IMR-90 (cell line): ENCODE measurements around the gene CEMIP2. TPM values are rescaled to one million over a fixed set of nuclear protein-coding genes. Genes with fewer than 3 reads are reported as not detected.

Source experiments
- ATAC-seq: fragments of 200-7000 bp; cut with Tn5 transposase; 2 replicates; pipeline ENCODE4 v1.9.1; 2020; ENCODE audit warnings: low read depth, mild to moderate bottlenecking, moderate library complexity
- BruUV-seq: library from RNA; stranded (reverse); fragments of 400-500 nt; replicated peaks from 2 replicates; lab custom pipeline; 2021; lab: Mats Ljungman, UMichigan
- CTCF ChIA-PET: fragments of 300-600 bp; formaldehyde crosslinking; extraction: SDS; loops from one replicate; lab custom pipeline; 2021; ENCODE audit warnings: antibody characterized with exemption; lab: Yijun Ruan, JAX
- POLR2A ChIA-PET: fragments of 300-600 bp; sonication (Branson Sonifier 250); formaldehyde crosslinking; loops from one replicate; lab custom pipeline; 2022; ENCODE audit warnings: antibody characterized with exemption; ENCODE audit not compliant: unreplicated experiment; lab: Charles Lee
- DNase-seq: peaks from one replicate; pipeline ENCODE4 v3.0.0; 2013
- H2AFZ ChIP-seq: replicated peaks from 2 replicates; pipeline ENCODE3; 2013; ENCODE audit warnings: low read length, mild to moderate bottlenecking; ENCODE audit not compliant: poor library complexity
- H2AK5ac ChIP-seq: 2 replicates; pipeline ENCODE4 v1.6.1; 2013; ENCODE audit warnings: low read depth, low read length, inconsistent platforms
- H2AK9ac ChIP-seq: replicated peaks from 2 replicates; pipeline ENCODE3; 2013; ENCODE audit warnings: mild to moderate bottlenecking, low read depth, low read length, moderate library complexity; ENCODE audit not compliant: poor library complexity
- H2BK120ac ChIP-seq: 2 replicates; pipeline ENCODE4 v1.6.1; 2013; ENCODE audit warnings: low read depth, low read length, inconsistent platforms
- H2BK15ac ChIP-seq: 3 replicates; pipeline ENCODE4 v1.6.1; 2013; ENCODE audit warnings: low read depth, low read length, inconsistent platforms
- H2BK20ac ChIP-seq: 2 replicates; pipeline ENCODE4 v1.6.1; 2013; ENCODE audit warnings: low read depth, mild to moderate bottlenecking, inconsistent platforms, low read length, moderate library complexity
- H2BK5ac ChIP-seq: 2 replicates; pipeline ENCODE4 v1.6.1; 2013; ENCODE audit warnings: mild to moderate bottlenecking, low read depth, low read length, inconsistent platforms; ENCODE audit not compliant: poor library complexity, severe bottlenecking
- H3K14ac ChIP-seq: replicated peaks from 2 replicates; pipeline ENCODE4 v1.6.1; 2013; ENCODE audit warnings: low read depth, low read length, inconsistent platforms
- H3K18ac ChIP-seq: 2 replicates; pipeline ENCODE4 v1.6.1; 2013; ENCODE audit warnings: low read depth, low read length, control low read depth
- H3K23ac ChIP-seq: 2 replicates; pipeline ENCODE4 v1.6.1; 2013; ENCODE audit warnings: low read depth, low read length, inconsistent platforms
- H3K27ac ChIP-seq: 2 replicates; pipeline ENCODE4 v1.5.1; 2013; ENCODE audit warnings: mild to moderate bottlenecking, control low read depth, low read length; ENCODE audit not compliant: insufficient read depth
- H3K27me3 ChIP-seq: 2 replicates; pipeline ENCODE4 v1.6.1; 2013; ENCODE audit warnings: low read length; ENCODE audit not compliant: control insufficient read depth, insufficient read depth
- H3K36me3 ChIP-seq: 2 replicates; pipeline ENCODE4 v1.6.1; 2013; ENCODE audit warnings: low read length, mixed read lengths; ENCODE audit not compliant: control insufficient read depth, insufficient read depth
- H3K4ac ChIP-seq: 2 replicates; pipeline ENCODE4 v1.6.1; 2013; ENCODE audit warnings: low read depth, low read length, inconsistent platforms
- H3K4me1 ChIP-seq: 2 replicates; pipeline ENCODE4 v1.6.1; 2013; ENCODE audit warnings: low read length, mixed read lengths; ENCODE audit not compliant: control insufficient read depth, insufficient read depth
- H3K4me2 ChIP-seq: 2 replicates; pipeline ENCODE4 v1.6.1; 2013; ENCODE audit warnings: low read depth, mild to moderate bottlenecking, control low read depth, low read length, moderate library complexity
- H3K4me3 ChIP-seq: 2 replicates; pipeline ENCODE4 v1.5.1; 2013; ENCODE audit warnings: low read depth, mild to moderate bottlenecking, control low read depth, low read length, moderate library complexity; ENCODE audit not compliant: insufficient read depth
- H3K56ac ChIP-seq: 2 replicates; pipeline ENCODE4 v1.6.1; 2013; ENCODE audit warnings: low read length, inconsistent platforms; ENCODE audit not compliant: insufficient read depth; ENCODE audit errors: extremely low read depth
- H3K79me1 ChIP-seq, 2 experiments: 2 replicates each; pipeline ENCODE4 v1.6.1; 2013; ENCODE audit warnings: low read length in 2 of 2, inconsistent platforms in 1 of 2, low read depth in 1 of 2
- H3K9ac ChIP-seq: 2 replicates; pipeline ENCODE4 v1.6.1; 2013; ENCODE audit warnings: low read depth, low read length, control low read depth
- H3K9me1 ChIP-seq: 2 replicates; pipeline ENCODE4 v1.6.1; 2013; ENCODE audit warnings: low read length, inconsistent platforms; ENCODE audit not compliant: insufficient read depth
- H3K9me3 ChIP-seq: 2 replicates; pipeline ENCODE4 v1.6.1; 2013; ENCODE audit warnings: low read length; ENCODE audit not compliant: control insufficient read depth, insufficient read depth
- H4K20me1 ChIP-seq: 2 replicates; pipeline ENCODE4 v1.6.1; 2013; ENCODE audit warnings: low read length, inconsistent platforms; ENCODE audit not compliant: insufficient read depth
- H4K5ac ChIP-seq: 2 replicates; pipeline ENCODE4 v1.6.1; 2013; ENCODE audit warnings: mild to moderate bottlenecking, low read depth, low read length, control low read depth
- H4K8ac ChIP-seq, 2 experiments: 2 replicates each; pipeline ENCODE4 v1.6.1; 2013; ENCODE audit warnings: low read depth in 2 of 2, low read length in 2 of 2, control low read depth in 1 of 2, inconsistent platforms in 1 of 2
- H4K91ac ChIP-seq: 2 replicates; pipeline ENCODE4 v1.6.1; 2013; ENCODE audit warnings: low read depth, low read length, inconsistent platforms; ENCODE audit not compliant: insufficient read depth
- BHLHE40 ChIP-seq: fragments of 150-350 bp; IDR thresholded peaks from 2 replicates; pipeline ENCODE4 v1.6.1; 2016; ENCODE audit warnings: mild to moderate bottlenecking, low read depth, low read length
- CEBPB ChIP-seq: IDR thresholded peaks from 2 replicates; pipeline ENCODE4 v1.6.1; 2012; ENCODE audit warnings: low read depth, low read length, improper control_type of control experiment
- CHD1 ChIP-seq: IDR thresholded peaks from 2 replicates; pipeline ENCODE4 v1.6.1; 2012; ENCODE audit warnings: low read depth, low read length, improper control_type of control experiment
- FOS ChIP-seq: fragments of 150-350 bp; IDR thresholded peaks from 2 replicates; pipeline ENCODE4 v1.6.1; 2016; ENCODE audit warnings: low read depth, low read length
- MAFK ChIP-seq: IDR thresholded peaks from 2 replicates; pipeline ENCODE4 v1.6.1; 2012; ENCODE audit warnings: low read depth, low read length, improper control_type of control experiment
- MXI1 ChIP-seq: IDR thresholded peaks from 2 replicates; pipeline ENCODE4 v1.6.1; 2012; ENCODE audit warnings: low read depth, mild to moderate bottlenecking, low read length, moderate library complexity, borderline replicate concordance
- NFE2L2 ChIP-seq: fragments of 150-350 bp; IDR thresholded peaks from 2 replicates; pipeline ENCODE4 v1.6.1; 2016; ENCODE audit warnings: low read depth, mild to moderate bottlenecking, low read length
- POLR2A ChIP-seq: IDR thresholded peaks from 2 replicates; pipeline ENCODE4 v1.6.1; 2012; ENCODE audit warnings: mild to moderate bottlenecking, low read depth, low read length
- RAD21 ChIP-seq: IDR thresholded peaks from 2 replicates; pipeline ENCODE4 v1.6.1; 2012; ENCODE audit warnings: low read length, improper control_type of control experiment
- RCOR1 ChIP-seq: IDR thresholded peaks from 2 replicates; pipeline ENCODE4 v1.6.1; 2012; ENCODE audit warnings: mild to moderate bottlenecking, low read length, improper control_type of control experiment; ENCODE audit not compliant: insufficient replicate concordance
- RFX5 ChIP-seq: IDR thresholded peaks from 2 replicates; pipeline ENCODE4 v1.8.0; 2012; ENCODE audit warnings: low read depth, mild to moderate bottlenecking, low read length, moderate library complexity
- SMC3 ChIP-seq: fragments of 150-350 bp; IDR thresholded peaks from 2 replicates; pipeline ENCODE4 v1.6.1; 2016; ENCODE audit warnings: low read depth, mild to moderate bottlenecking, antibody characterized with exemption, low read length, moderate library complexity
- WGBS, 2 experiments: methylation state at CpG; one replicate each; pipeline versions ENCODE4 v1.1.5 to v1.1.7; 2013; ENCODE audit warnings: missing lambda C conversion rate in 2 of 2; ENCODE audit not compliant: insufficient read length in 1 of 2; ENCODE audit errors: extremely low coverage in 2 of 2; 5-methylcytosine and 5-hydroxymethylcytosine counted together
- dilution Hi-C: fragments of 300-500 bp; cut with HindIII; formaldehyde crosslinking; loops from one replicate; pipeline ENCODE4 v1.14.3; 2018; ENCODE audit warnings: low sequenced_read_pairs; ENCODE audit not compliant: unreplicated experiment
- in situ Hi-C: fragments of 300-500 bp; cut with MboI; formaldehyde crosslinking; loops from 3 replicates; pipeline ENCODE4 v1.14.3; 2019; ENCODE audit warnings: low sequenced_read_pairs, inconsistent platforms, mixed read lengths
- intact Hi-C: fragments of 100-400 bp; cut with micrococcal nuclease; formaldehyde crosslinking; loops from 2 replicates; pipeline ENCODE4 v1.10.0; 2022
- polyA plus RNA-seq, 3 experiments: library from polyadenylated mRNA; depleted of rRNA; stranded (reverse); fragments of >200 nt; gene quantifications; 2 replicates each; pipeline ENCODE4 v1.2.3, GENCODE V29; 2012; ENCODE audit warnings: low replicate concordance in 1 of 3
- total RNA-seq: library from RNA; depleted of rRNA; stranded (reverse); fragments of >200 nt; gene quantifications from 2 replicates; pipeline ENCODE4 v1.2.3, GENCODE V29; 2012
- TF ChIP-seq, protein P1 (sequence below): conservative IDR thresholded peaks from 2 replicates; pipeline ENCODE4 v1.5.1; 2012; ENCODE audit warnings: mild to moderate bottlenecking, low read depth, low read length, improper control_type of control experiment
- TF ChIP-seq, protein P2 (sequence below): fragments of 150-350 bp; IDR thresholded peaks from 2 replicates; pipeline ENCODE4 v1.6.1; 2017; ENCODE audit warnings: mild to moderate bottlenecking, antibody characterized with exemption, low read length, low read depth
- TF ChIP-seq, protein P3 (sequence below): fragments of 150-350 bp; IDR thresholded peaks from 2 replicates; pipeline ENCODE4 v1.6.1; 2016; ENCODE audit warnings: low read depth, mild to moderate bottlenecking, low read length, moderate library complexity, borderline replicate concordance

The CEMIP2 gene
- total and polyA plus RNA-seq, 2 of the 4 experiments (the other 2 are of a cell fraction) = 65.2 to 67.4 TPM

DNA sequence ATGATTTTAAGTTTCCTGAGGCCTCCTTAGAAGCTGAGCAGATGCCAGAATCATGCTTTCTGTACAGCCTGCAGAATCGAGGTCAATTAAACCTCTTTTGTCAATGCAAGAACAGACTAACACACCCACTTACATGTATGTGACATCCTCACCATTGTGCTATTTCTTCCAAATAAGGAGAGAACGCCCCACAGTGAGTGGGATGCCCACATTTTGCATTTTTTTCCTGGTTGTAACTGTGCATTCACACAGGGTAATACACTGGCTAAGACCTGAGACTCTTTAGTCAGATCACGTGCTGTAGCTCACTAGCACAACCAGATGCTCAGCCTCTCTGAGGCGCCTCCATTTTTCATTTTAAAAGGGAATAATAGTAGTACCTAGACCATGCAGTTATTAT, 4.4 kb upstream of the CEMIP2 start:
- no TSS peak for BruUV-seq
- H4K20me1 ChIP-seq = no peaks in the 10 kb centered on the region
- H4K5ac ChIP-seq = no peak overlapping the region
- no peak overlapping the region for H2BK5ac ChIP-seq
- no peak overlapping the region for H3K4me3 ChIP-seq
- H3K36me3 ChIP-seq = no peaks in the 10 kb centered on the region
- TF ChIP-seq CEBPB = no peak
- TF ChIP-seq RAD21 = no peak
- no peak for TF ChIP-seq BHLHE40
- TF ChIP-seq, protein P1, sequence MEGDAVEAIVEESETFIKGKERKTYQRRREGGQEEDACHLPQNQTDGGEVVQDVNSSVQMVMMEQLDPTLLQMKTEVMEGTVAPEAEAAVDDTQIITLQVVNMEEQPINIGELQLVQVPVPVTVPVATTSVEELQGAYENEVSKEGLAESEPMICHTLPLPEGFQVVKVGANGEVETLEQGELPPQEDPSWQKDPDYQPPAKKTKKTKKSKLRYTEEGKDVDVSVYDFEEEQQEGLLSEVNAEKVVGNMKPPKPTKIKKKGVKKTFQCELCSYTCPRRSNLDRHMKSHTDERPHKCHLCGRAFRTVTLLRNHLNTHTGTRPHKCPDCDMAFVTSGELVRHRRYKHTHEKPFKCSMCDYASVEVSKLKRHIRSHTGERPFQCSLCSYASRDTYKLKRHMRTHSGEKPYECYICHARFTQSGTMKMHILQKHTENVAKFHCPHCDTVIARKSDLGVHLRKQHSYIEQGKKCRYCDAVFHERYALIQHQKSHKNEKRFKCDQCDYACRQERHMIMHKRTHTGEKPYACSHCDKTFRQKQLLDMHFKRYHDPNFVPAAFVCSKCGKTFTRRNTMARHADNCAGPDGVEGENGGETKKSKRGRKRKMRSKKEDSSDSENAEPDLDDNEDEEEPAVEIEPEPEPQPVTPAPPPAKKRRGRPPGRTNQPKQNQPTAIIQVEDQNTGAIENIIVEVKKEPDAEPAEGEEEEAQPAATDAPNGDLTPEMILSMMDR = no peak
- no peak for TF ChIP-seq MAFK
- TF ChIP-seq FOS = no peak
- no peak for TF ChIP-seq MXI1
- TF ChIP-seq, protein P2, sequence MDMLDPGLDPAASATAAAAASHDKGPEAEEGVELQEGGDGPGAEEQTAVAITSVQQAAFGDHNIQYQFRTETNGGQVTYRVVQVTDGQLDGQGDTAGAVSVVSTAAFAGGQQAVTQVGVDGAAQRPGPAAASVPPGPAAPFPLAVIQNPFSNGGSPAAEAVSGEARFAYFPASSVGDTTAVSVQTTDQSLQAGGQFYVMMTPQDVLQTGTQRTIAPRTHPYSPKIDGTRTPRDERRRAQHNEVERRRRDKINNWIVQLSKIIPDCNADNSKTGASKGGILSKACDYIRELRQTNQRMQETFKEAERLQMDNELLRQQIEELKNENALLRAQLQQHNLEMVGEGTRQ = no peak
- no peak for TF ChIP-seq SMC3
- TF ChIP-seq CHD1 = no peak
- no peak for TF ChIP-seq POLR2A
- TF ChIP-seq, protein P3, sequence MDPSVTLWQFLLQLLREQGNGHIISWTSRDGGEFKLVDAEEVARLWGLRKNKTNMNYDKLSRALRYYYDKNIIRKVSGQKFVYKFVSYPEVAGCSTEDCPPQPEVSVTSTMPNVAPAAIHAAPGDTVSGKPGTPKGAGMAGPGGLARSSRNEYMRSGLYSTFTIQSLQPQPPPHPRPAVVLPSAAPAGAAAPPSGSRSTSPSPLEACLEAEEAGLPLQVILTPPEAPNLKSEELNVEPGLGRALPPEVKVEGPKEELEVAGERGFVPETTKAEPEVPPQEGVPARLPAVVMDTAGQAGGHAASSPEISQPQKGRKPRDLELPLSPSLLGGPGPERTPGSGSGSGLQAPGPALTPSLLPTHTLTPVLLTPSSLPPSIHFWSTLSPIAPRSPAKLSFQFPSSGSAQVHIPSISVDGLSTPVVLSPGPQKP = no peak
- TF ChIP-seq NFE2L2 = no peak
- no peak for TF ChIP-seq RCOR1
- no peak for TF ChIP-seq RFX5
- no peak overlapping the region for H3K9ac ChIP-seq
- no peaks in the 10 kb centered on the region for H3K4me1 ChIP-seq
- H2AFZ ChIP-seq = no peak overlapping the region
- ChIA-PET POLR2A (no interaction called here), CTCF (no interaction called here)
- DNase-seq (no peak), ATAC-seq (no peak)
- H3K9me3 ChIP-seq = no peaks in the 10 kb centered on the region
- dilution Hi-C loops = no loop called here
- no peak overlapping the region for H3K27ac ChIP-seq
- H3K79me1 ChIP-seq = peaks cover 0 to 2% of the 10 kb centered on the region in 2 experiments; a peak in 2 of 4 replicates
- 0 out of 2 replicates have a peak, but pooled peaks cover 1% of the 10 kb centered on the region for H3K27me3 ChIP-seq
- H2BK20ac ChIP-seq = no peak overlapping the region
- no peak overlapping the region for H4K8ac ChIP-seq
- H2BK120ac ChIP-seq = no peak overlapping the region
- no peak overlapping the region for H3K4me2 ChIP-seq
- no peak overlapping the region for H3K56ac ChIP-seq
- no peak overlapping the region for H4K91ac ChIP-seq
- no peak overlapping the region for H2AK5ac ChIP-seq
- H3K18ac ChIP-seq = no peak overlapping the region
- no peak overlapping the region for H3K23ac ChIP-seq
- WGBS, 2 experiments = 0% methylated on average over 1 of the region's 4 CpGs; no CpG with 5 or more reads in 1 of the 2 experiments
- in situ Hi-C loops = loop anchor here (10.0 kb wide), 1 partner anchor 168 kb away; no protein-coding TSS in a partner anchor
- no peak overlapping the region for H2BK15ac ChIP-seq
- H3K14ac ChIP-seq = no peak overlapping the region
- no peaks in the 10 kb centered on the region for H3K9me1 ChIP-seq
- no peak overlapping the region for H2AK9ac ChIP-seq
- intact Hi-C loops = no loop called here
- no peak overlapping the region for H3K4ac ChIP-seq
